CD1c-positive myeloid dendritic cell (primary cell): ENCODE results near the gene MYO10.

Source experiments
- DNase-seq: peaks from one replicate; pipeline ENCODE4 v3.0.0-alpha.2; 2016; ENCODE audit errors: extremely low spot score

The MYO10 gene

GRCh38 chr5:16617274-16617968 lies 318.7 kb downstream of the MYO10 start:
- DNase-seq = no peak

- DNase-seq = peak; percentile 71
Observed at GRCh38 chr5:16616536-16617273, 319.4 kb downstream of the MYO10 start, which contains the start of gene RETREG1. Gene RETREG1, minus strand, starts transcription at chr5:16616997. Its CDS starts 26 bp downstream, at chr5:16616971.

- no peak for DNase-seq
Observed at GRCh38 chr5:16615741-16616535, 320.1 kb downstream of the MYO10 start.

- no peak for DNase-seq
Observed at GRCh38 chr5:16612007-16612406, 324.1 kb downstream of the MYO10 start.
